Measurements from ENCODE around the gene CCNG1. TPM values are rescaled to one million over a fixed set of nuclear protein-coding genes. Genes with fewer than 3 reads are reported as not detected.

Gene CCNG1
- total RNA-seq, 1 donor from 2014 or later, result 250 TPM

- H3K4me1 Mint-ChIP-seq (ENCODE audit: low read depth), result no peaks in the 10 kb centered on the region
- TF ChIP-seq CTCF (IDR thresholded peaks at IDR 0.05; ENCODE audit: unreplicated experiment), result no peak
- no peak overlapping the region for H3K27ac Mint-ChIP-seq
- H3K27me3 Mint-ChIP-seq, result no peaks in the 10 kb centered on the region
- no peak overlapping the region for H3K4me3 Mint-ChIP-seq (ENCODE audit: low read depth)
- no peak for DNase-seq (ENCODE audit: low spot score, unreplicated experiment)
- H3K9me3 Mint-ChIP-seq (ENCODE audit: low read depth), result no peaks in the 10 kb centered on the region
- peaks cover 9% of the 10 kb centered on the region for H3K36me3 Mint-ChIP-seq (ENCODE audit: insufficient read depth)
Observed at GRCh38 chr5:163467682-163468081, 30.3 kb downstream of the CCNG1 start.

GRCh38 chr5:163473635-163474243 lies 36.3 kb downstream of the CCNG1 start:
- no peaks in the 10 kb centered on the region for H3K9me3 Mint-ChIP-seq (ENCODE audit: low read depth)
- H3K27me3 Mint-ChIP-seq, result no peaks in the 10 kb centered on the region
- no peak overlapping the region for H3K27ac Mint-ChIP-seq
- peak; percentile 31 for TF ChIP-seq CTCF (IDR thresholded peaks at IDR 0.05; ENCODE audit: unreplicated experiment)
- no peaks in the 10 kb centered on the region for H3K4me1 Mint-ChIP-seq (ENCODE audit: low read depth)
- no peak overlapping the region for H3K4me3 Mint-ChIP-seq (ENCODE audit: low read depth)
- H3K36me3 Mint-ChIP-seq (ENCODE audit: insufficient read depth), result peaks cover 14% of the 10 kb centered on the region
- DNase-seq (ENCODE audit: low spot score, unreplicated experiment), result no peak

- H3K9me3 Mint-ChIP-seq (ENCODE audit: low read depth), result no peaks in the 10 kb centered on the region
- no peaks in the 10 kb centered on the region for H3K4me1 Mint-ChIP-seq (ENCODE audit: low read depth)
- no peak for DNase-seq (ENCODE audit: low spot score, unreplicated experiment)
- no peak overlapping the region for H3K4me3 Mint-ChIP-seq (ENCODE audit: low read depth)
- no peaks in the 10 kb centered on the region for H3K27me3 Mint-ChIP-seq
- peaks cover 14% of the 10 kb centered on the region for H3K36me3 Mint-ChIP-seq (ENCODE audit: insufficient read depth)
- no peak for TF ChIP-seq CTCF (IDR thresholded peaks at IDR 0.05; ENCODE audit: unreplicated experiment)
- H3K27ac Mint-ChIP-seq, result no peak overlapping the region
Observed at GRCh38 chr5:163475411-163475810, 38.0 kb downstream of the CCNG1 start.

GRCh38 chr5:163478126-163478981 lies 41.0 kb downstream of the CCNG1 start:
- Mint-ChIP-seq H3K36me3 (ENCODE audit: insufficient read depth) (peaks cover 13% of the 10 kb centered on the region), H3K4me1 (ENCODE audit: low read depth) (no peaks in the 10 kb centered on the region), H3K27ac (no peak overlapping the region), H3K27me3 (no peaks in the 10 kb centered on the region), H3K9me3 (ENCODE audit: low read depth) (no peaks in the 10 kb centered on the region), H3K4me3 (ENCODE audit: low read depth) (no peak overlapping the region)
- DNase-seq (ENCODE audit: low spot score, unreplicated experiment), result no peak
- TF ChIP-seq CTCF (IDR thresholded peaks at IDR 0.05; ENCODE audit: unreplicated experiment), result no peak

GRCh38 chr5:163478982-163479271 lies 41.5 kb downstream of the CCNG1 start:
- Mint-ChIP-seq H3K27ac (no peak overlapping the region), H3K36me3 (ENCODE audit: insufficient read depth) (peaks cover 15% of the 10 kb centered on the region), H3K27me3 (no peaks in the 10 kb centered on the region), H3K4me3 (ENCODE audit: low read depth) (no peak overlapping the region), H3K4me1 (ENCODE audit: low read depth) (no peaks in the 10 kb centered on the region), H3K9me3 (ENCODE audit: low read depth) (no peaks in the 10 kb centered on the region)
- TF ChIP-seq CTCF (IDR thresholded peaks at IDR 0.05; ENCODE audit: unreplicated experiment), result no peak
- DNase-seq (ENCODE audit: low spot score, unreplicated experiment), result no peak
